ENCODE results near the gene GNAZ.

The GNAZ gene

DNA sequence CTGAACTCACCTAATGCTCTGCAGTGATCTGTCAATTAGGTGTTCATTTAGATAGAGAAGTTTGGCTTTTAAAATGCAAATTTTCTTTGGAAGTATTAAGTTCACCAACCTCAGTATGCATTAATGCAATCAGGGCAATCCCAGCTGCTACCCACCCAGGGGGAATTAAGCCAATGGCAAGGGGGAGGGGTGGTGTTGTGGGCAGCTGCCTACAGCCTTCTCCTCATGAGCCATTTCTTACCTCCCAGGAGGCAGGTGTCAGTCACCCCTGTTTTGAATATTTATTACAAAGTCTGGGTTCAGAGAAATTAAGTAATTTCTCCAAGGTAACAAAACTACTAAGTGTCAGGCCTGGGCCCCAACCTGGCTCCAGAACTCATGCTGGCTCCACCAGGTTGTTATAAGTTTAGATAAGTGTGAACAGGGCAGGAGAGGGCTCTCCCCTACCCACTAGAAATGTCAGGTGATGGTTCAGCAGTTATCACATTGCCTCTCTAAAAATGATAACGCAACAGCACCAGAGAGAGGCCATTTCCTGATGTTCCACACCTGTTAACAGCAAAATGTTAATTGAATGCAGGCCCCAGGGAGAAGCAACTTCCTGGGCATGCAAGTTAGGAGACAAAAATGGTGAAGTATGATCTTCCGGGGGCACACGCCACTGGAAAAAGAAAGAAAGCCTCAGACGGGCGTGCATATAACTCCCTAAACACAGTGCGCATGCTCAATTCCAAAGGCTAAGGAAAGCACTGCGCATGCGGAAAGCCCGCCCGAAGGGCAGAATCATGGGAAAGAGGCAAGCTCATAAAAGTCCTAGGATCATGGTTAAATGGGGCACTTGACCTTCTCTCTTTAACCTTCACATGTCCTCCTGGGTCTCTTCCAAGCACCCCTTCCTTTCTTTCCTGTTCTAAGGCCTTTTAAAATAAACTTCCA is 35.4 kb upstream of the GNAZ start:
- no peak overlapping the region for H3K9ac ChIP-seq (ENCODE audit: low read depth, low read length)
- H3K36me3 ChIP-seq (ENCODE audit: control insufficient read depth, insufficient read depth, low read length), result no peaks in the 10 kb centered on the region
- no peaks in the 10 kb centered on the region for H3K27me3 ChIP-seq (ENCODE audit: control insufficient read depth, insufficient read depth, low read length)
- no peaks in the 10 kb centered on the region for H3K9me3 ChIP-seq (ENCODE audit: control insufficient read depth, insufficient read depth, low read length)
- H3K4me1 ChIP-seq (ENCODE audit: control insufficient read depth, insufficient read depth, low read length), result peaks cover 6% of the 10 kb centered on the region
- no peak overlapping the region for H3K4me3 ChIP-seq (ENCODE audit: low read depth, low read length)

DNA sequence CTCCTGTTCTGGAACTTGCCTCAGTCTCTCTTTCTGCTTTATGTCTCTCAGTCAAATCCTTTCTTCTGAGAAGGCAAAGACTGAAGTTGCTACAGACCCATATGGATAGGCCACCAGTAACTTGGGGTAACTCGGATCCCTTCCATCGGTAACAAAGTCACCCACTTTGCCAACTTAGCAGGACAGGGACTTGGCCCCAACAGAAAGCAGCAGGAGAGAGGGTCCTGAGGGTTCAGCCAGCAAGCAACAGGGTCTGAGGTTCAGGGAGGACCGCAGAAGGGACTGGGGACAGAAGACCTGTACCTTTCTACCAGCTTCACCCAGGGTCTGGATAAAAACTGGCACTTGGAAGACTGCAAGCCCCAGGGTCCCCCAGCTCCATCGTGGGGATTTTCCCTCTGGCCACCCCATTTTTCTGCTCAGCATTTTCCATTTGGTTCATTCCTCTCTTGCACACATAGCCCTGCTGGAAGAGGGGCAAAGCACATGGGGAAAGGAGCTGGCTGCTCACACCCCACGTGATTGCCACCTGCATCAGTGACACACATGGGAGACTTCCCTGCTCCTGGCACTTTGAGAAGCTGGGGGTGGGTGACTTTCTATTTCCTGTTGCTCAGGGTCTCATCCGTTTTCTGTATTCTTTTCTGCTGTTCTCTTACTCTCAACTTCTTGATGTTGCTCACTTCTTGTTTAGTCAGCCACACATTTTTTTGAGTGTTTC is 34.6 kb upstream of the GNAZ start:
- Histone ChIP-seq H3K36me3 (ENCODE audit: control insufficient read depth, insufficient read depth, low read length) (no peaks in the 10 kb centered on the region), H3K4me1 (ENCODE audit: control insufficient read depth, insufficient read depth, low read length) (no peaks in the 10 kb centered on the region), H3K9ac (ENCODE audit: low read depth, low read length) (no peak overlapping the region), H3K9me3 (ENCODE audit: control insufficient read depth, insufficient read depth, low read length) (no peaks in the 10 kb centered on the region), H3K27me3 (ENCODE audit: control insufficient read depth, insufficient read depth, low read length) (no peaks in the 10 kb centered on the region), H3K4me3 (ENCODE audit: low read depth, low read length) (no peak overlapping the region)

DNA sequence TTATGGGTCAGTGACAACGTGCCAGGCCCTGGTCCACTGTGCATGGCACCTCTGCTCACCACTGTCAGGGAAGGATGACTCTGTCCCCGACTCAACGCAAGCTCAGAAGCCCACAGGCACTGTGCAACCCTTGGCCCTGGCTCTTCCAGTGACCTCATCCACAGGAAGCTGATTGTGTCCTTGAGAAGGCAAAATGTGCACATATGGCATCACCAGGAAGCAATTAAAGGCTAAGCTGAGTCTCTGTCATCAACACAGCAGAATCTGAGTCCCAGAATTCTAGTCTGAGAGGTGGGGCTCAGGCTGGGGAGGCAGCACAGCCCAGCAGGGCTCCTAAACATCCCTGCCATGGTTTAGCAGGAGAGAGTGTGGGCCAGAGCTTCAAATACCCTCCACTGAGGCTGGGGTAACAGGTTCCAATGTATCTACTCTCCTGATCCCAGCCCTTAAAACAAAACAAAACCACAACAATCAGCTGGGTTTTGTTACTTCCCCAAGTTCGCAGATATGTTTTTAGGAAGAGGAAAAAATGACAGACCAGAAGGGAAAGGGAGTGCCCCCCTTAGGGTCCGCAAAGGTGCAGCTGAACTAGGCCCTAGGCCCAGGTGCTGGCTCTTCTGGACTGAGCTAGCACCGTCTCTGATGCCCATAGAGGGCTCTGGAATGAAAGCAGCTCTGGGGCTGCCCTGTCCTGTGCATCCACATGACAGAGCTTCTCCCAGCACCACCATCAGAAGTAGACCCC is 33.5 kb upstream of the GNAZ start:
- no peak overlapping the region for H3K9ac ChIP-seq (ENCODE audit: low read depth, low read length)

GRCh38 chr22:23037429-23038333 is 32.6 kb upstream of the GNAZ start:
- Histone ChIP-seq H3K9ac (ENCODE audit: low read depth, low read length) (no peak overlapping the region), H3K4me1 (ENCODE audit: control insufficient read depth, insufficient read depth, low read length) (no peaks in the 10 kb centered on the region), H3K9me3 (ENCODE audit: control insufficient read depth, insufficient read depth, low read length) (no peaks in the 10 kb centered on the region), H3K36me3 (ENCODE audit: control insufficient read depth, insufficient read depth, low read length) (no peaks in the 10 kb centered on the region), H3K4me3 (ENCODE audit: low read depth, low read length) (no peak overlapping the region), H3K27me3 (ENCODE audit: control insufficient read depth, insufficient read depth, low read length) (no peaks in the 10 kb centered on the region)

More for the DNA sequence above, 33.5 kb upstream of the GNAZ start:
- Histone ChIP-seq H3K4me3 (ENCODE audit: low read depth, low read length) (no peak overlapping the region), H3K4me1 (ENCODE audit: control insufficient read depth, insufficient read depth, low read length) (no peaks in the 10 kb centered on the region), H3K27me3 (ENCODE audit: control insufficient read depth, insufficient read depth, low read length) (no peaks in the 10 kb centered on the region), H3K9me3 (ENCODE audit: control insufficient read depth, insufficient read depth, low read length) (no peaks in the 10 kb centered on the region), H3K36me3 (ENCODE audit: control insufficient read depth, insufficient read depth, low read length) (no peaks in the 10 kb centered on the region)

DNA sequence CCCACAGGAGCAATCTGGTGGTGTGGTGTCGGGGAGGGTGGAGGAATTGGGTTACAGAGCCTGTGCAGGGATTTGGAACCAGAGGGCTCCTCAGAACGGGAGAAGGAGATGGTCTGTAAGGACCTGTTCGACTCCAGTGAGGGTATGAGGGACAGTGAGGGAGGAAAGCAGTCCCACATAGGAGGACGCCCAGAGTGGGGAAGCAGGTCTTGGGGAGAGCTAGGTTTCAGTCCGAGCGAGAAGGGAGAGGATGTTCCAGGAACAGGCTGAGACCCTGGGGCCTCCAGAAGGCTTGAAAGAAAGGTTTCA is 32.0 kb upstream of the GNAZ start:
- no peak overlapping the region for H3K4me3 ChIP-seq (ENCODE audit: low read depth, low read length)
- H3K9me3 ChIP-seq (ENCODE audit: control insufficient read depth, insufficient read depth, low read length), result no peaks in the 10 kb centered on the region
- H3K9ac ChIP-seq (ENCODE audit: low read depth, low read length), result no peak overlapping the region
- no peaks in the 10 kb centered on the region for H3K27me3 ChIP-seq (ENCODE audit: control insufficient read depth, insufficient read depth, low read length)
- H3K36me3 ChIP-seq (ENCODE audit: control insufficient read depth, insufficient read depth, low read length), result no peaks in the 10 kb centered on the region
- no peaks in the 10 kb centered on the region for H3K4me1 ChIP-seq (ENCODE audit: control insufficient read depth, insufficient read depth, low read length)

GRCh38 chr22:23038902-23039301 is 31.4 kb upstream of the GNAZ start:
- Histone ChIP-seq H3K4me1 (ENCODE audit: control insufficient read depth, insufficient read depth, low read length) (no peaks in the 10 kb centered on the region), H3K9ac (ENCODE audit: low read depth, low read length) (no peak overlapping the region), H3K27me3 (ENCODE audit: control insufficient read depth, insufficient read depth, low read length) (no peaks in the 10 kb centered on the region), H3K4me3 (ENCODE audit: low read depth, low read length) (no peak overlapping the region), H3K9me3 (ENCODE audit: control insufficient read depth, insufficient read depth, low read length) (no peaks in the 10 kb centered on the region), H3K36me3 (ENCODE audit: control insufficient read depth, insufficient read depth, low read length) (no peaks in the 10 kb centered on the region)

GRCh38 chr22:23042179-23042578 is 28.1 kb upstream of the GNAZ start:
- Histone ChIP-seq H3K36me3 (ENCODE audit: control insufficient read depth, insufficient read depth, low read length) (no peaks in the 10 kb centered on the region), H3K9ac (ENCODE audit: low read depth, low read length) (no peak overlapping the region), H3K9me3 (ENCODE audit: control insufficient read depth, insufficient read depth, low read length) (no peaks in the 10 kb centered on the region), H3K27me3 (ENCODE audit: control insufficient read depth, insufficient read depth, low read length) (no peaks in the 10 kb centered on the region), H3K4me3 (ENCODE audit: low read depth, low read length) (no peak overlapping the region), H3K4me1 (ENCODE audit: control insufficient read depth, insufficient read depth, low read length) (peaks cover 15% of the 10 kb centered on the region)

DNA sequence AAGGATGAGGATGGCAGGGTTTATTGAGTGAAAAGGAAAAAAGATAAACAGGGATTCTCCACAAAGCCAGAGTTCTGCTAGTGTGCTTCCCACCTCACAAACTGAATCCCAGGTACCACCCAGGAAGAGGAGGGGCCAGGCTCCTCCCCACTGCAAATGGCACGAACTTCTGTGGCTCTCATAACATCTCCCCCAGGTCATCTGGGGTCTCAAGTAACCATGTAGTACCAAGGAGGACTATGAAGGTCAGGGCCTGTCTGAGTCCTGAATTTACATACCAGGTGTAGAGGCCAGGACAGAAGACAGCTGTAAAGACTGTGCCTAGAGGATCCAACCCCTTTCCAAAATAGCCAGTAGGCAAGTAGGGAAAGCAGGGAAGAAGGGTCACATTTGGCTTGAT is 25.7 kb upstream of the GNAZ start:
- no peak overlapping the region for H3K9ac ChIP-seq (ENCODE audit: low read depth, low read length)
- H3K4me1 ChIP-seq (ENCODE audit: control insufficient read depth, insufficient read depth, low read length), result peaks cover 15% of the 10 kb centered on the region
- no peak overlapping the region for H3K4me3 ChIP-seq (ENCODE audit: low read depth, low read length)
- no peaks in the 10 kb centered on the region for H3K27me3 ChIP-seq (ENCODE audit: control insufficient read depth, insufficient read depth, low read length)
- H3K9me3 ChIP-seq (ENCODE audit: control insufficient read depth, insufficient read depth, low read length), result no peaks in the 10 kb centered on the region
- no peaks in the 10 kb centered on the region for H3K36me3 ChIP-seq (ENCODE audit: control insufficient read depth, insufficient read depth, low read length)

DNA sequence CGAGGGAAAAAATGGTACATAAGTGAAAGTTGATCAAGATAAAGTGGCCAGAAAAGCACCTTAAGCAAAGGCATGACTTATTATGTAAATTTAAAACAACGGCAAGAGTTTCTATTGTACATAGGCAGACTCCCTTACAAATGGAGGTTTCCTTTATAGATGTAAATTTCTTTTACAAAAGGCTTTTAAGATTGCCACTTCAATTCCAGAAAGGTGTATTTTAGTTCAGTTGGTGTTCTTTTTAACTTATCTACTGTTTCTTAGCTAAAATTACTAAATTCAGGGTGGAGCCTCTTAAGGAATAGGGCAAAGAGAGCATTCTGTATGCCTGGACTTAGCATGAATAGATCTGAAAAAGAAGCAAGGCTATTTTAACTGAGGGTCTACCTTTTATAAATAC is 24.9 kb upstream of the GNAZ start:
- Histone ChIP-seq H3K4me3 (ENCODE audit: low read depth, low read length) (no peak overlapping the region), H3K27me3 (ENCODE audit: control insufficient read depth, insufficient read depth, low read length) (no peaks in the 10 kb centered on the region), H3K4me1 (ENCODE audit: control insufficient read depth, insufficient read depth, low read length) (peaks cover 15% of the 10 kb centered on the region), H3K9me3 (ENCODE audit: control insufficient read depth, insufficient read depth, low read length) (no peaks in the 10 kb centered on the region), H3K9ac (ENCODE audit: low read depth, low read length) (no peak overlapping the region), H3K36me3 (ENCODE audit: control insufficient read depth, insufficient read depth, low read length) (no peaks in the 10 kb centered on the region)

- H3K27me3 ChIP-seq (ENCODE audit: control insufficient read depth, insufficient read depth, low read length), result no peaks in the 10 kb centered on the region
- H3K36me3 ChIP-seq (ENCODE audit: control insufficient read depth, insufficient read depth, low read length), result no peaks in the 10 kb centered on the region
- H3K4me1 ChIP-seq (ENCODE audit: control insufficient read depth, insufficient read depth, low read length), result peaks cover 15% of the 10 kb centered on the region
- no peak overlapping the region for H3K9ac ChIP-seq (ENCODE audit: low read depth, low read length)
- H3K9me3 ChIP-seq (ENCODE audit: control insufficient read depth, insufficient read depth, low read length), result no peaks in the 10 kb centered on the region
- no peak overlapping the region for H3K4me3 ChIP-seq (ENCODE audit: low read depth, low read length)
Observed at GRCh38 chr22:23047265-23047664, 23.1 kb upstream of the GNAZ start.

DNA sequence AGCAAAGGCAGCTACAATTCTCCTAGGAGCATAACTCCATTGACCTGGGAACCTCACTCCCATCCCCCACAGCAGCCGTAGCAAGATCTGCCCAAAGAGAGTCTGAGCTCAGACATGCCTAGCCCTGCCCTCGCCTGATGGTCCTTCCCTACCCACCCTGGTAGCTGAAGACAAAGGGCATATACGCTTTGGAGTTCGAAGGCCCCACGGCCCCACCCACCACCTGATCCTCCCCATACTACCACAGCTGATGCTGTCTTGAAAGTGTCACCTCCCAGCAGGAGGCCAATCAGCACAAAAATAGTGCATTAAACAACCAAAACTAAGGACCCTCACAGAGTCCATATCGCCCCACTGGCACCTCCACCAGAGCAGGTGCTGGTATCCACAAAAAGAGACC is 22.6 kb upstream of the GNAZ start:
- H3K9ac ChIP-seq (ENCODE audit: low read depth, low read length), result no peak overlapping the region
- H3K36me3 ChIP-seq (ENCODE audit: control insufficient read depth, insufficient read depth, low read length), result no peaks in the 10 kb centered on the region
- no peaks in the 10 kb centered on the region for H3K27me3 ChIP-seq (ENCODE audit: control insufficient read depth, insufficient read depth, low read length)
- no peaks in the 10 kb centered on the region for H3K9me3 ChIP-seq (ENCODE audit: control insufficient read depth, insufficient read depth, low read length)
- H3K4me1 ChIP-seq (ENCODE audit: control insufficient read depth, insufficient read depth, low read length), result peaks cover 15% of the 10 kb centered on the region
- no peak overlapping the region for H3K4me3 ChIP-seq (ENCODE audit: low read depth, low read length)

Measured in iPS-15b (cell line).